ENCODE data around the gene CAMTA1. TPM values are rescaled to one million over a fixed set of nuclear protein-coding genes. Genes with fewer than 3 reads are reported as not detected.
A peak's percentile ranks its signal among the peaks of the same experiment; 100 is the strongest.

CAMTA1 gene
- total RNA-seq, 3 donors from 2014 or later, result 73.4 to 114 (median 82.6) TPM

DNA sequence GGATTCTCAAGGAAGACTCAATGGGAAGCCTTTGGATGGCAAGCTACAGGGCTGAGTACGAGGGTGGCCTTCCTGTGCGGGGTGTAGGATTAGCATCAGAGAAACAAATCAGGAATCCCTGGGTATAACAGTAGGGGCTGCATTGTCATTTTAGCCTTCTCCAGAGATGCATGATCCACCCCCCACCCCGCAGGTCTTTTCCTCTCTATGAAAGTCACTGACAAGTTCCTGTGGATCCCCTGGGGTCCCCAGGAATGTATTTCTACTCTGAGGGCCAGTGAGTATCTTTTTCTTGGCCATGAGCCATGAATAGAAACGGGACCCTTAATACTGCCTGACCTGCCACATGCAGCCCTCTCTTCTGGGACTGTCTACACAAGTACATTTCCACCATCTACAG lies 512.9 kb downstream of the CAMTA1 start:
- intact Hi-C loops (cut with DNase I, micrococcal nuclease), result no loop called here
- ATAC-seq, result no peak
- Histone ChIP-seq H3K4me1 (ENCODE audit: low read depth) (peaks cover 13% of the 10 kb centered on the region), H3K4me3 (no peak overlapping the region), H3K36me3 (ENCODE audit: low read depth) (no peaks in the 10 kb centered on the region), H3K9me3 (peaks cover 4% of the 10 kb centered on the region)
- TF ChIP-seq, protein P1, sequence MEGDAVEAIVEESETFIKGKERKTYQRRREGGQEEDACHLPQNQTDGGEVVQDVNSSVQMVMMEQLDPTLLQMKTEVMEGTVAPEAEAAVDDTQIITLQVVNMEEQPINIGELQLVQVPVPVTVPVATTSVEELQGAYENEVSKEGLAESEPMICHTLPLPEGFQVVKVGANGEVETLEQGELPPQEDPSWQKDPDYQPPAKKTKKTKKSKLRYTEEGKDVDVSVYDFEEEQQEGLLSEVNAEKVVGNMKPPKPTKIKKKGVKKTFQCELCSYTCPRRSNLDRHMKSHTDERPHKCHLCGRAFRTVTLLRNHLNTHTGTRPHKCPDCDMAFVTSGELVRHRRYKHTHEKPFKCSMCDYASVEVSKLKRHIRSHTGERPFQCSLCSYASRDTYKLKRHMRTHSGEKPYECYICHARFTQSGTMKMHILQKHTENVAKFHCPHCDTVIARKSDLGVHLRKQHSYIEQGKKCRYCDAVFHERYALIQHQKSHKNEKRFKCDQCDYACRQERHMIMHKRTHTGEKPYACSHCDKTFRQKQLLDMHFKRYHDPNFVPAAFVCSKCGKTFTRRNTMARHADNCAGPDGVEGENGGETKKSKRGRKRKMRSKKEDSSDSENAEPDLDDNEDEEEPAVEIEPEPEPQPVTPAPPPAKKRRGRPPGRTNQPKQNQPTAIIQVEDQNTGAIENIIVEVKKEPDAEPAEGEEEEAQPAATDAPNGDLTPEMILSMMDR (IDR thresholded peaks at IDR 0.05), result no peak
- DNase-seq, result no peak

DNA sequence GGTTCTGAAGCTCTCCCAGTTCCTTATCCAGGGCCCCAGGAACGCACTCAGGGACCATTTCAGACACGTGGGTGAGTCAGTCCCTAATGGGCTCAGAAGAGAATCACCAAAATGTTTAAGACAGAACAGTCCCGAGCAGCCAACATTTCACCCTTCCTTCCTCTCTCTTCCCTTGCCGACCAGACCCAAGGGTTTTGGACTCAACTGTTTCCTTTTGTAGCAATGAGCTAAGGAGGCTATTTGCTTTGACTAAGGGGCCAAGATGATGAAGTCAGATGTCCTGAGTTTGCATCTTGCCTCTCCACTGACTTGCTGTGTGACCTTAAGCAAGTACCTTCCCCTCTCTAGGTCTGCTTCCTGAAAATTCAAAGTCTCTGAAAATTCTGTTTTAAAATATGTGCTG lies 513.5 kb downstream of the CAMTA1 start:
- H3K36me3 ChIP-seq (ENCODE audit: low read depth), result no peaks in the 10 kb centered on the region
- TF ChIP-seq, protein P1 (IDR thresholded peaks at IDR 0.05), result no peak
- peaks cover 13% of the 10 kb centered on the region for H3K4me1 ChIP-seq (ENCODE audit: low read depth)
- DNase-seq (no peak), ATAC-seq (no peak)
- H3K9me3 ChIP-seq, result peaks cover 4% of the 10 kb centered on the region
- intact Hi-C loops (cut with DNase I, micrococcal nuclease), result no loop called here
- no peak overlapping the region for H3K4me3 ChIP-seq

DNA sequence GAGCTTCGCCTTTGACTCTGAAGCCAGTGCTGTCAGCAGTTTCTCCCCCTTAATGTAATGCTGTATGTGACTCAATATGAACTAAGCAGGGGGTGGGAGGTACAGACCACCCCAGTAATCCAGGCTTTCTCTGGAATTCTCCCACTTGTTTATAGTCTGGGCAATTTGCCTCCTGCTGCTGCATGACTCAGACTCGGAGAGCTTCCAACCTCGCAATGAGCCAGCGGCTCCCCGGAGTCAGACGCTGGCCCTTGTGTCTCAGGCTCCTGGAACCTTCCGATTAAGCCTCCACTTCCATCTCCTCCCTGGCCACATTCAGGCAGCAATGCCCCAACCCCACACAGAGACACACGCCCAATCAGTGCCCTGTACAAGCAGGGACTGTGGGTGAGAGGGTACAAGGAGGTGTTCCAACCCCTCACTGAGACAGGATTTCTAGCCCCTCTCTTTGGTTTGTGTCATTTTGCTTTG lies 514.1 kb downstream of the CAMTA1 start:
- H3K4me3 ChIP-seq, result no peak overlapping the region
- H3K9me3 ChIP-seq, result peaks cover 4% of the 10 kb centered on the region
- intact Hi-C loops (cut with DNase I, micrococcal nuclease), result no loop called here
- peaks cover 13% of the 10 kb centered on the region for H3K4me1 ChIP-seq (ENCODE audit: low read depth)
- TF ChIP-seq, protein P1 (IDR thresholded peaks at IDR 0.05), result no peak
- DNase-seq, result peak in 2 of 3 donors; percentile 56 to 58
- no peaks in the 10 kb centered on the region for H3K36me3 ChIP-seq (ENCODE audit: low read depth)
- peak; percentile 70 for ATAC-seq

DNA sequence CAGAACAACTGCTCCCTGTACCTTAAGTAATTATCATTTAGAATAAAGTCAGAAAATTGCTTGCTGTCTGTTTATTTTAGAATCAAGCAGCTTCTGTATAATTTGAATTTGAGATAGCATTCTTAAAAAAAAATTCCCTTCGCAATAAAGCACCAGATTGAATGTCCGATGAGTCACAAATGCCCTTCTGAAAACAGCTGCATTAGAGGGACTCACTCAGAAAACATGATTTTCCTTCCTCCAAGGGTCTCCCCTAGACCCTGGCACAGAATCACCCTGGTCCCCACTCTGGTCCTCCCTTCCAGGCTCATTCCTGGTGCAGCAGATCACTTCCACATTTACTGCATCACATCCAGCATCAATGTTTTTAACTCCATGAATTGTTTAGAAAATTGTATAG lies 514.7 kb downstream of the CAMTA1 start:
- DNase-seq (no peak), ATAC-seq (no peak)
- Histone ChIP-seq H3K4me3 (no peak overlapping the region), H3K4me1 (ENCODE audit: low read depth) (peaks cover 13% of the 10 kb centered on the region), H3K36me3 (ENCODE audit: low read depth) (no peaks in the 10 kb centered on the region), H3K9me3 (peaks cover 4% of the 10 kb centered on the region)
- TF ChIP-seq, protein P1 (IDR thresholded peaks at IDR 0.05), result no peak
- intact Hi-C loops (cut with DNase I, micrococcal nuclease), result no loop called here

DNA sequence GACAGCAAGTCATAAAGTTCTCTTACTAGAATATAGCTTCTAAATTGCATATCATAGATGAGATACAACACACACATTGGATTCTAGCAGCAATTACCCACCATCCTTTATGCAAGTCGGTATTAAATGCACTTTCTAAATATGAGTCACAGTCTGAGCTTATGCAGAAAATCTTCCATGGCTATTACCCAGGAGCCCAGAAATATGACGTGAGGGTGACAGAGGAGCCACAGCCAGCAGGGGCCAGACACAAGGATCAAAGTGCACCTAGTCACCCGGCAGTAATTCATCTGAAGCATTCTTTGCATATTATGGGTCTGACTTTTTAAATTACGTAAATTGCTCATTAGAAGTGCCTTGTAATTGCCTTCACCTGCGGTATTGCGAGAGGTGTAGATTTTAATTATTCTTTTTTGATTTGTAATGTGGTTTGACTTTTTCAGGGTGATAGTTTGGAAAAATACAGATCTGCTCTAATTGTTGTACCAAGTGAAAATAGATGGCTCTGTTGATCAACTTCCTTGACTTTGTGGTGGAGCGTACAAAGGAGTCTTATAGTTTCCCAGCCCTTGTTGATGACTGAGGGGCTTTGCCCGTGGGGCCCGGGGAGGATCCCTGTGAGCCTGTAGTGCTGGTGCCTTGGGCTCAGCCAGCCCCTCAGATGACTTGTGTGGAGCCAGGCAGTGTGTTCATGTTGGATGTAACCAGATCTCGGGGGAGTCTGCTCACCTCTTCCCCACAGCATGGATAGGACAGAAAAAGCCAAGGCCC lies 515.8 kb downstream of the CAMTA1 start:
- ATAC-seq (peak; percentile 86), DNase-seq (peak in 1 of 3 donors; percentile 43)
- peaks cover 4% of the 10 kb centered on the region for H3K9me3 ChIP-seq
- H3K4me1 ChIP-seq (ENCODE audit: low read depth), result peaks cover 13% of the 10 kb centered on the region
- H3K36me3 ChIP-seq (ENCODE audit: low read depth), result no peaks in the 10 kb centered on the region
- intact Hi-C loops (cut with DNase I, micrococcal nuclease), result no loop called here
- TF ChIP-seq, protein P1 (IDR thresholded peaks at IDR 0.05), result no peak
- H3K4me3 ChIP-seq, result no peak overlapping the region

Data from mucosa of descending colon (tissue), 3 donors.